SJCRH30 (cell line): ENCODE data around the gene NINJ2. TPM values are rescaled to one million over a fixed set of nuclear protein-coding genes. Genes with fewer than 3 reads are reported as not detected.
A peak's percentile ranks its signal among the peaks of the same experiment; 100 is the strongest.

Source experiments
- DNase-seq, 2 experiments: peaks; one replicate each; pipeline ENCODE4 v3.0.0-alpha.2; 2015 to 2020
- H3K27ac ChIP-seq: fragments of 250-450 bp; sonication (Bioruptor Pico); 2 replicates; pipeline ENCODE4 v1.5.1; 2020; ENCODE audit warnings: mild to moderate bottlenecking, moderate library complexity
- H3K27me3 ChIP-seq: fragments of 250-450 bp; sonication (Bioruptor Pico); 2 replicates; pipeline ENCODE4 v1.5.1; 2020; ENCODE audit warnings: mild to moderate bottlenecking, moderate library complexity
- H3K36me3 ChIP-seq: fragments of 250-450 bp; sonication (Bioruptor Pico); 2 replicates; pipeline ENCODE4 v1.5.1; 2020; ENCODE audit warnings: mild to moderate bottlenecking, moderate library complexity
- H3K4me1 ChIP-seq: fragments of 250-450 bp; sonication (Bioruptor Pico); 2 replicates; pipeline ENCODE4 v1.5.1; 2020; ENCODE audit warnings: mild to moderate bottlenecking, moderate library complexity
- H3K4me3 ChIP-seq: fragments of 250-450 bp; sonication (Bioruptor Pico); 2 replicates; pipeline ENCODE4 v1.5.1; 2020; ENCODE audit warnings: mild to moderate bottlenecking, moderate library complexity
- H3K9me3 ChIP-seq: fragments of 250-450 bp; sonication (Bioruptor Pico); replicated peaks from 2 replicates; pipeline ENCODE4 v1.5.1; 2020; ENCODE audit warnings: mild to moderate bottlenecking, moderate library complexity
- total RNA-seq: library from RNA; depleted of rRNA; stranded (reverse); fragments of >200 nt; shearing (Covaris generic); gene quantifications from 2 replicates; pipeline ENCODE4 v1.2.3, GENCODE V29; 2014

Gene NINJ2
- total RNA-seq, 1 experiment from 2014 or later, result 0.24 TPM

GRCh38 chr12:571795-572531, 91.3 kb downstream of the NINJ2 start:
- H3K27me3 ChIP-seq, result no peaks in the 10 kb centered on the region
- H3K4me3 ChIP-seq, result peak overlapping the region; percentile 68
- peaks cover 16% of the 10 kb centered on the region for H3K4me1 ChIP-seq
- no peaks in the 10 kb centered on the region for H3K9me3 ChIP-seq
- DNase-seq, result peak; percentile 62 to 69
- peak overlapping the region; percentile 61 for H3K27ac ChIP-seq
- no peaks in the 10 kb centered on the region for H3K36me3 ChIP-seq

GRCh38 chr12:570921-571794, 92.1 kb downstream of the NINJ2 start:
- Histone ChIP-seq H3K27me3 (no peaks in the 10 kb centered on the region), H3K4me3 (peak overlapping the region; percentile 68), H3K9me3 (no peaks in the 10 kb centered on the region), H3K27ac (peak overlapping the region; percentile 61), H3K36me3 (no peaks in the 10 kb centered on the region), H3K4me1 (peaks cover 11% of the 10 kb centered on the region)
- peak; percentile 80 to 82 for DNase-seq

- no peaks in the 10 kb centered on the region for H3K36me3 ChIP-seq
- H3K27ac ChIP-seq, result peak overlapping the region; percentile 61
- peaks cover 6% of the 10 kb centered on the region for H3K4me1 ChIP-seq
- peak overlapping the region; percentile 68 for H3K4me3 ChIP-seq
- no peaks in the 10 kb centered on the region for H3K9me3 ChIP-seq
- H3K27me3 ChIP-seq, result no peaks in the 10 kb centered on the region
- peak; percentile 84 to 85 for DNase-seq
These were observed 92.8 kb downstream of the NINJ2 start for GRCh38 chr12:570435-570920.

- H3K27ac ChIP-seq, result peak overlapping the region; percentile 61
These were observed 93.3 kb downstream of the NINJ2 start for GRCh38 chr12:569803-570434.

DNA sequence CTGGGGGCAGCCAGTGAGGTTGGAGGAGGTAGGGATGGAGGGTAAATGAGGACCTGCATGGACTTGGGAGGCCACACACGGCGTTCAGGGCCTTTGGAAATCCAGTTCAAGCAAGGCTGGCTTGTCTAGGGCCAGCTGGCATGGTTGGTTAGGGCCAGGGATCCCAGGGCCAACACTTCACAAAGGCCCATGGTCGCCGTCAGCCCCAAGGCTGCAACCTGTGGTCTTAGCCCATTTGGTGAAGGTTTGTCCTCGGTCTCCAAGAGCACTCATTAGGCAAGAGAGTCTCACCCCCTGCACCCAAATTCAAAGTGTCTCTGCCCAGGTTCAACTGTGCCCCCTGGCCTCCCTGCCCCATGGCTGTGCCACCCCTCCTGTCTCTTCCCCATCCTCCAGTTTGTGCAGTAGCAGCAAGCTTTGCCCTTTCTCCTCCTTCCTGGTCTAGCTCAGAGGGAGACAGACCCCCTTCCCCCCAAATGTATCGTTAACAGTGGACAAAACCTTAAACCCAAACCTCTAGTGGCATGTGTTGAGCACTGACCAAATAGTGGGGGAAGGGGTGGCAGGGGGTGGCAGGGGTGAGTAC, 94.1 kb downstream of the NINJ2 start:
- Histone ChIP-seq H3K27ac (no peak overlapping the region), H3K36me3 (no peaks in the 10 kb centered on the region), H3K4me1 (peaks cover 5% of the 10 kb centered on the region; the same call in 1 of the 2 replicates), H3K4me3 (peak overlapping the region; percentile 68), H3K27me3 (no peaks in the 10 kb centered on the region), H3K9me3 (no peaks in the 10 kb centered on the region)
- no peak for DNase-seq

More at GRCh38 chr12:569803-570434, 93.3 kb downstream of the NINJ2 start:
- peak; percentile 89 to 94 for DNase-seq
- Histone ChIP-seq H3K36me3 (no peaks in the 10 kb centered on the region), H3K4me1 (peaks cover 5% of the 10 kb centered on the region; the same call in 1 of the 2 replicates), H3K9me3 (no peaks in the 10 kb centered on the region), H3K27me3 (no peaks in the 10 kb centered on the region), H3K4me3 (peak overlapping the region; percentile 68)

GRCh38 chr12:568486-568885, 94.8 kb downstream of the NINJ2 start:
- Histone ChIP-seq H3K4me1 (peaks cover 5% of the 10 kb centered on the region; the same call in 1 of the 2 replicates), H3K4me3 (no peak overlapping the region), H3K27me3 (no peaks in the 10 kb centered on the region), H3K9me3 (no peaks in the 10 kb centered on the region), H3K27ac (no peak overlapping the region), H3K36me3 (no peaks in the 10 kb centered on the region)
- DNase-seq, result no peak

DNA sequence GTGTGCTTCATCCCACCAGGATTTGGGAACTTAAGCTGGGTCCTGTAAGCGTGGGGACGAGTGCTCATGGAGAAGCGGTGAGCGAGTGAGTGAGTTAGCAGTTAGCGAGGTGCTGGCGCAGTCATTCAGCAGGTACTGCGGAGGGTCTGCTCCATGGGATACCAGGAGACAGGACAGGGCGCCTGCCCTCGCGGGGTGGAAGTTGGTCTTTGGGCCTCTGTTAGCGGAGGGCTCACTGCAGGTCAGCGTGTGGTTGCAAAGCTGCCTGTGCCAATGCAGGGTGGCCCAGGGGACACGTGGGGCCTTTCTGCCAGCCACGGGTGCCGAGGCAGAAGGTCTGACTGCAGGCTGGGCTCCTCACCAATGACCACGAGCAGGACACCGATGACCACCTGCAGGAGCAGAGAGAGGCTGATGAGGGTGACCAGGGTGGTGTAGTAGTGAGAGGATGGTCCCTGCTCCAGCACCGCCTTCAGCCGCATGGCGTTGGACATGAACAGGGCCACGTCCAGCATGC, 97.6 kb downstream of the NINJ2 start:
- DNase-seq, result no peak
- no peak overlapping the region for H3K4me3 ChIP-seq
- no peaks in the 10 kb centered on the region for H3K4me1 ChIP-seq
- 0 out of 2 replicates have a peak, but pooled peaks cover 3% of the 10 kb centered on the region for H3K36me3 ChIP-seq
- no peaks in the 10 kb centered on the region for H3K9me3 ChIP-seq
- H3K27me3 ChIP-seq, result no peaks in the 10 kb centered on the region
- H3K27ac ChIP-seq, result no peak overlapping the region

DNA sequence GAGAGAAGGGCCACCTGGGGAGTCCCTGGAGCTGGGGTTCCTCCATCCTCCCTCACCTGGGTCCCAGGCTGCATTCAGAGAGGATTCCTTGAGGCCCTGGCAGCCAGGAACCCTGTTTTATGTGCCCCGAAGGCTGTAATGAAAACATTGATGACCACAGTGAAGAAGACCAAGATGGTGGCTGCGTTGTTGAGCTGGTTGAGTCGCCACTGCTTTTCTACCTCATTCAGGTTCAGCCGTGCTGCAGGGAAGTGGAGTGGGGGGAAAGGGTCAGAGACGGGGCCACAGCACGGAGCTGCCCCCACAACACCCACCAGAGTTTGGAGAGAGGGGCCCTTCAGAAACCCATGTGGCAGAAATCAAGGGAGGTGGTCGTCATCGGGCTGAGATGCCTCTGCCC, 98.1 kb downstream of the NINJ2 start:
- no peaks in the 10 kb centered on the region for H3K27me3 ChIP-seq
- H3K4me3 ChIP-seq, result no peak overlapping the region
- 0 out of 2 replicates have a peak, but pooled peaks cover 3% of the 10 kb centered on the region for H3K36me3 ChIP-seq
- DNase-seq, result no peak
- no peaks in the 10 kb centered on the region for H3K4me1 ChIP-seq
- H3K27ac ChIP-seq, result no peak overlapping the region
- H3K9me3 ChIP-seq, result no peaks in the 10 kb centered on the region

GRCh38 chr12:563787-564298, 99.4 kb downstream of the NINJ2 start:
- H3K4me3 ChIP-seq, result no peak overlapping the region
- H3K4me1 ChIP-seq, result no peaks in the 10 kb centered on the region
- no peaks in the 10 kb centered on the region for H3K9me3 ChIP-seq
- no peak for DNase-seq
- H3K36me3 ChIP-seq, result peaks cover 5% of the 10 kb centered on the region; the same call in 1 of the 2 replicates
- H3K27ac ChIP-seq, result no peak overlapping the region
- no peaks in the 10 kb centered on the region for H3K27me3 ChIP-seq

DNA sequence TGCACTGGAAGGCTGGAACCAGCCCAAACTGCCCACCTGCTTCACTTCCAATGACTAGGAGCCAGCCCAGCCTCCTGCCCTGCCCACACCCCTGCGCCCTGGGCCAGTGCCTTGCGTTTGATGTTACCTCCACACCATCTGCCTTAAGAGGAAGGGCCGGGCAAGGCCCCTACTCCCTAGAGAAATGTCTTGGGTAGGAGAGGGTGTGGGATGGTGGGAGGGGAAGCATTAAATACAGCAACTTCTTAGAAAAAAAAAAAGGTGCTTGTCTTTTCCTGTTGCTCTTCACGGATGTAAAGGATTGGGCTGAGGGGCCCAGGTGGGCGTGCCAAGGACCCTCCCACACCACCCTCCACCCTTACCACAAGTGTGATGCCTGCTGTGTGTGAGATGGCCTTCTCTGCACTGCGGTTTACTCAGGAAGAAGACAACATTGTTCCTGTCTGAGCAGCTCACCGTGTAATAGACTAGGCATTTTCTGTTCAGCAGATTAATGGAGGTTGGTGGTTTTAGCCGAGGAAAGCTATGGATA, 99.9 kb downstream of the NINJ2 start:
- no peak overlapping the region for H3K27ac ChIP-seq
- peaks cover 6% of the 10 kb centered on the region; the same call in 1 of the 2 replicates for H3K36me3 ChIP-seq
- no peak overlapping the region for H3K4me3 ChIP-seq
- H3K4me1 ChIP-seq, result no peaks in the 10 kb centered on the region
- no peaks in the 10 kb centered on the region for H3K27me3 ChIP-seq
- no peaks in the 10 kb centered on the region for H3K9me3 ChIP-seq
- DNase-seq, result no peak

GRCh38 chr12:562634-563033, 100.6 kb downstream of the NINJ2 start:
- H3K4me1 ChIP-seq, result no peaks in the 10 kb centered on the region
- H3K27me3 ChIP-seq, result no peaks in the 10 kb centered on the region
- peaks cover 6% of the 10 kb centered on the region; the same call in 1 of the 2 replicates for H3K36me3 ChIP-seq
- no peak overlapping the region for H3K27ac ChIP-seq
- no peaks in the 10 kb centered on the region for H3K9me3 ChIP-seq
- no peak overlapping the region for H3K4me3 ChIP-seq
- DNase-seq, result no peak

- H3K4me1 ChIP-seq, result no peaks in the 10 kb centered on the region
- H3K27ac ChIP-seq, result no peak overlapping the region
- no peaks in the 10 kb centered on the region for H3K27me3 ChIP-seq
- peaks cover 6% of the 10 kb centered on the region; the same call in 1 of the 2 replicates for H3K36me3 ChIP-seq
- no peak overlapping the region for H3K4me3 ChIP-seq
- H3K9me3 ChIP-seq, result no peaks in the 10 kb centered on the region
- no peak for DNase-seq
These were observed 101.2 kb downstream of the NINJ2 start for GRCh38 chr12:561908-562593.

DNA sequence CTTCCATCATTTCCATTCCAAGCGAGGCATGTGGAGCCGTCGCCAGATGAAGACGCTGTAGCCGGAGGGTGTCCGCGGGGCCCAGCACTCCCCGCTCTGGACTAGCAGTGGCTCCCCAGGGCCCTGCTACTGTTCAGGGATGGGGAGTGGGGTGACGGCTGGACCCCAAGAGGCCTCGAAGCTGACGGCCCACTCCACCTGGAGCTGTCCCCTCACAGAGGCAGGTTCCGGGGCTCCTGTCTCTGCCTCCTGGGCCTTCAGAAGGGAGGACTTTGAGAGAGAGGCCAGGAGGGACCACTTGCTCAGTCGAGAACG, 101.9 kb downstream of the NINJ2 start:
- H3K36me3 ChIP-seq, result peaks cover 6% of the 10 kb centered on the region; the same call in 1 of the 2 replicates

More for the DNA sequence above, 101.9 kb downstream of the NINJ2 start:
- Histone ChIP-seq H3K27me3 (no peaks in the 10 kb centered on the region), H3K27ac (no peak overlapping the region), H3K9me3 (no peaks in the 10 kb centered on the region), H3K4me1 (no peaks in the 10 kb centered on the region), H3K4me3 (no peak overlapping the region)
- DNase-seq, result no peak
